ENCODE measurements around the gene CLIP2. TPM values are rescaled to one million over a fixed set of nuclear protein-coding genes. Genes with fewer than 3 reads are reported as not detected.
"Not testable (repeated sequence)": the region's sequence is repeated elsewhere in the genome, so short reads cannot be mapped to it uniquely, and the experiment has no call there.

Gene CLIP2
- total RNA-seq, 2 experiments from 2014 or later, result 1.4 to 1.8 TPM

DNA sequence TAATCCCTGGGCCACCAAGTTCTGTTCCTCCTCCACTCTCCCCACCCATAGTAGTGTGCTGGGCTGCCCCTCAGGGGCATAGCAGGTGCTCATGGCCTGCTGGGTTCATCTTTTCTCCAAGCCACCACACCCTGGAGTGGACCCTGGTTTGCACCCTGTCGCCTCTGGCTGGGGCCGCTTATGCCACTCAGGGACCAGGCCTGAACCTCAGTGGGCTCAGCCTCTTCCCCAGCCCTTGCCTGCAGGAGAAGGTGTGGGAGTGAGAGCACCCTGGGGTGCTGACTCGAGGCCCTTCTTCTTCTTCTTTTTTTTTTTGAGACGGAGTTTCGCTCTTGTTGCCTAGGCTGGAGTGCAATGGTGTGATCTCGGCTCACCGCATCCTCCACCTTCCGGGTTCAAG lies 10.2 kb downstream of the CLIP2 start:
- intact Hi-C loops (cut with DNase I, micrococcal nuclease), result no loop called here
- DNase-seq (no peak), ATAC-seq (no peak)
- no peaks in the 10 kb centered on the region for H3K4me1 Mint-ChIP-seq
- no peak overlapping the region for H3K4me3 Mint-ChIP-seq
- H3K27ac Mint-ChIP-seq, result no peak overlapping the region
- ChIA-PET POLR2A (no interaction called here), CTCF (no interaction called here)
- H3K27me3 Mint-ChIP-seq, result no peaks in the 10 kb centered on the region
- H3K36me3 Mint-ChIP-seq (ENCODE audit: low read depth), result no peaks in the 10 kb centered on the region
- no peaks in the 10 kb centered on the region for H3K9me3 Mint-ChIP-seq (ENCODE audit: low read depth)

DNA sequence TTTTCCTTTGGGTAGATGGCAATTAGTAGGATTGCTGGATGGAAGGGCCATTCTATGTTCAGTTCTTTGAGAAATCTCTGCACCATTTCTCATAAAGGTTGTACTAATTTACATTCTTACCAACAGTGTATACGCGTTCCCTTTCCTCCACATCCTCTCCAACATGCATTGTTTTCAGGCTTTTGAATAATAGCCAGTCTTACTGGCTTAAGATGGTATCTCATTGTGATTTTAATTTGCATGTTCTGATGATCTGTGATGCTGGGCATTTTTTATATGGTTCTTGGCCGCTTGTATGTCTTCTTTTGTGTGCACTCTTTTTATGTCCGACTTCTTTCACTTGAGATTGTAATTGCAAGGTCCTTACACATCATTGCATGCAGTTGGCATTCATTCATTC lies 11.7 kb downstream of the CLIP2 start:
- ATAC-seq (no peak), DNase-seq (no peak)
- intact Hi-C loops (cut with DNase I, micrococcal nuclease), result no loop called here
- CTCF ChIA-PET, result no interaction called here
- no peaks in the 10 kb centered on the region for H3K27me3 Mint-ChIP-seq
- no peaks in the 10 kb centered on the region for H3K36me3 Mint-ChIP-seq (ENCODE audit: low read depth)
- no peak overlapping the region for H3K4me3 Mint-ChIP-seq
- H3K9me3 Mint-ChIP-seq (ENCODE audit: low read depth), result no peaks in the 10 kb centered on the region
- peaks cover under 1% of the 10 kb centered on the region for H3K4me1 Mint-ChIP-seq
- H3K27ac Mint-ChIP-seq, result no peak overlapping the region
- POLR2A ChIA-PET, result no interaction called here

DNA sequence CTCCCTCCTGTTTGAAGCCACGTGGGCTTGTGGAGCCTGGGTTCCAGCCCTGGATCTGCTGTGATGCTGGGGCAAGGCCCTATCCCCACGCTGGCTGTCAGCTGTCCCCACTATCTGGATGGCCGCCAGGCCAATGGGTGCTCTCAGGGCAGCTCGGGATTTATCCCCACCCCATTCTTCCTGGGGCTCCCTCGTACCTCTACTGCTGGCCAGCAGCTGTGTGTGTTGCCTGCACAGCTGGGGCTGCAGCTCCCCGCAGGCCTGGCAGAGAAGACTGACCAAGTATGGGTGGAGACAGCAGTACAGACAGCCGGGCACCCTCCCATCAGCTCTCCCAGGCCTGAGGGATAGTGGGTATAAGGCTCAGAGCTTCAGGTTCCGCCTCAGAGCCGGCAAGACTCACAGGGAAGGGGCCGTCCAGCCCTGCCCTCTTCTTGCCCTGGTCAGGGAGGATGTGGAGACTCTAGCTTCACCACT lies 13.6 kb downstream of the CLIP2 start:
- no peak for ATAC-seq
- POLR2A ChIA-PET, result no interaction called here
- intact Hi-C loops (cut with DNase I, micrococcal nuclease), result no loop called here

DNA sequence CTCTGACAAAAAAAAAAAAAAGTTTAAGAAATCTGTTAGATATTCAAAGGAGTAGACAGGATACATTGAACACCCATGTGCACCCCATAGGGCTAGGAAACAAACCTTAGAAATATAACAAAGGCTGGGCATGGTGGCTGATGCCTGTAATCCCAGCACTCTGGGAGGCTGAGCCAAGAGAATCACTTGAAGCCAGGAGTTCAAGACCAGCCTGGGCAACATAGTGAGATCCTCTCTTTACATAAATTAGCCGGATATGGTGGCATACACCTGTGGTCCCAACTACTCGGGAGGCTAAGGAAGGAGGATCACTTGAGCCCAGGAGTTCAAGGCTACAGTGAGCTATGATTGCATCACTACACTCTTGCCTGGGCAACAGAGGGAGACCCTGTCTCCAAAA lies 15.3 kb downstream of the CLIP2 start:
- no peaks in the 10 kb centered on the region for H3K9me3 Mint-ChIP-seq (ENCODE audit: low read depth)
- intact Hi-C loops (cut with DNase I, micrococcal nuclease), result no loop called here
- ChIA-PET CTCF (no interaction called here), POLR2A (no interaction called here)
- H3K4me1 Mint-ChIP-seq, result peaks cover 14% of the 10 kb centered on the region
- H3K27ac Mint-ChIP-seq, result no peak overlapping the region
- DNase-seq (no peak), ATAC-seq (no peak)
- no peak overlapping the region for H3K4me3 Mint-ChIP-seq
- peaks cover 9% of the 10 kb centered on the region for H3K27me3 Mint-ChIP-seq
- H3K36me3 Mint-ChIP-seq (ENCODE audit: low read depth), result no peaks in the 10 kb centered on the region

More for the DNA sequence above, 13.6 kb downstream of the CLIP2 start:
- no peak overlapping the region for H3K27ac Mint-ChIP-seq
- CTCF ChIA-PET, result interaction anchor here (0.6 kb wide), 1 partner anchor 129 kb away, joined by 5 read pairs; no protein-coding TSS in a partner anchor
- peaks cover 14% of the 10 kb centered on the region for H3K4me1 Mint-ChIP-seq
- H3K4me3 Mint-ChIP-seq, result no peak overlapping the region
- H3K9me3 Mint-ChIP-seq (ENCODE audit: low read depth), result no peaks in the 10 kb centered on the region
- no peaks in the 10 kb centered on the region for H3K36me3 Mint-ChIP-seq (ENCODE audit: low read depth)
- peaks cover 6% of the 10 kb centered on the region for H3K27me3 Mint-ChIP-seq
- DNase-seq, result no peak

DNA sequence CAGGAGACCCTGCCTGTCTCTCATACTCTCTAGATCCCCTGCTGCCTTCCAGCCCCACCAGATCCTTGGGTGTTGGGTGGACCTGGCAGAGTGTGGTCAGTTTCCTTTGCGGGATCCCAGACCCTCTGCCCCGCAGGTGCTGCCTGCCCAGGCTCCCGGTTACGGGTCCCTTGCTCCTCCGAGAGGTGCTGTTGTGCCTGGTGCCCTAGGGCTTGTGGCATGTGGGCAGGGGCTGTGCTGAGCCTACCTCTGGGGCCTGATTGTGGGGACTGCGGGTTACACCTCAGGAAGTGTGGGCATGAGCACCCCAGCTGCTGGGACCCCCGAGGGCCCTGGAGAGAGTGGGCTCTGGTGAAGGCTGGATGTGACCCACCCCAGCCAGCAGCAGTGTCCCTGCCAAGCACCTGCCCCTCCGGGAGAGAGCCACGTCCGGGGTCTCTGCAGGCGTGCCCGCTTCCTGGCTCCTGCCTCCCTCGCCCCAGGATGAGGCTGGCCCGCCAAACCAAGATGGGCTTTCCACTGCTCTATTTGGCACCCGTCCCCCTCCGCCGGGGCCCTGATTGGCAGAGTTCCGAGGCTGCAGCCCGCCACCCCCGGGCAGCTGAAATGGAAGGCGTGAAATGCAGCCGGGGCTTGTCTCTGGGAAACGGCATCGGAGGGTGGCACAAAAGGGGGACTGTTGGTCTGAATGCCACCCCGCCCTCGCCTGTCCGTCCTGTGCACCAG lies 17.0 kb downstream of the CLIP2 start:
- H3K9me3 Mint-ChIP-seq (ENCODE audit: low read depth), result no peaks in the 10 kb centered on the region
- CTCF ChIA-PET, result interaction anchor here (0.6 kb wide), 1 partner anchor 28 kb away, joined by 3 read pairs; no protein-coding TSS in a partner anchor
- no peak overlapping the region for H3K27ac Mint-ChIP-seq
- peak; percentile 7 for ATAC-seq
- peaks cover 9% of the 10 kb centered on the region for H3K27me3 Mint-ChIP-seq
- peak; percentile 16 for DNase-seq
- H3K4me1 Mint-ChIP-seq, result peaks cover 15% of the 10 kb centered on the region
- H3K4me3 Mint-ChIP-seq, result no peak overlapping the region
- no peaks in the 10 kb centered on the region for H3K36me3 Mint-ChIP-seq (ENCODE audit: low read depth)
- POLR2A ChIA-PET, result no interaction called here
- intact Hi-C loops (cut with DNase I, micrococcal nuclease), result no loop called here

DNA sequence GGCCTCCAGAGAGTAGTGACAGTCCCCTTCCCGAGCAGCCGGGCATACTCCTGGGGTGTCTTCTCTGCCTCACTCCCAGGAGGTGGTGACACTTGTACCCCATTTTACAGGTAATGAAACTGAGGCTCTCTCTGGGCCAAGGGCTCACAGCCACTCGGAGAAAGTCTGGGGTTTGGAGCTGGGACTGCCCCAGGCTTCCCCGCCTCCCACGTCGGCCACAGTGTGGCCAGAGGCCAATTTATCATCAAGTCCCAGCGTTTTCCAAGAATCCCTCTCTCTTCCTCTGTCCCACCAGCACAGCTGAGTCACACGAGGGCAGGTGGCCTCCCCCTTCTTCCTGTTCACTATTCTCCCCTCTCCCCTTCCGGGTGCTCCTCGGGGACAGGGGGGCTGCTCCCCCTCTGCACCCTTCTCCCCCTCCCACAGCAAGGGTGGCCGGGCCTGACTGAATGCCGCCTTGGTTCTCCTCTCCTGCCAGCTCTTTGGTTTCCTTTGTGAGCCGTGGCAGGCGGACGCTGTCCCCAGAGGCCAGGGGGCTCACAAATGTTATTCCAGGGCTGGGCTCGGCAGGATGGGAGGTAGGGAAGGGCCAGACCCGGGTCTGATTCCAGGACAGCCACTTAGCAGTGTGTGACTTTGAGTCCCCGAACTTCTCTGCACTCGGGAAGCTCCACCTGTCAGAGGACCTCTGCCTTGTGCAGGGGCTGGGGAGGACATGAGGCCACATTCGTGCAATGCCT lies 17.7 kb downstream of the CLIP2 start:
- peak; percentile 56 for ATAC-seq
- Mint-ChIP-seq H3K4me3 (no peak overlapping the region), H3K9me3 (ENCODE audit: low read depth) (no peaks in the 10 kb centered on the region), H3K27ac (no peak overlapping the region), H3K36me3 (ENCODE audit: low read depth) (no peaks in the 10 kb centered on the region), H3K27me3 (peaks cover 9% of the 10 kb centered on the region), H3K4me1 (peaks cover 18% of the 10 kb centered on the region)
- ChIA-PET CTCF (interaction anchor here (0.6 kb wide), 1 partner anchor 27 kb away, joined by 3 read pairs; no protein-coding TSS in a partner anchor), POLR2A (interaction anchor here (0.5 kb wide), 1 partner anchor 94 kb away, joined by 3 read pairs; no protein-coding TSS in a partner anchor)
- peak; percentile 33 for DNase-seq
- intact Hi-C loops (cut with DNase I, micrococcal nuclease), result no loop called here

DNA sequence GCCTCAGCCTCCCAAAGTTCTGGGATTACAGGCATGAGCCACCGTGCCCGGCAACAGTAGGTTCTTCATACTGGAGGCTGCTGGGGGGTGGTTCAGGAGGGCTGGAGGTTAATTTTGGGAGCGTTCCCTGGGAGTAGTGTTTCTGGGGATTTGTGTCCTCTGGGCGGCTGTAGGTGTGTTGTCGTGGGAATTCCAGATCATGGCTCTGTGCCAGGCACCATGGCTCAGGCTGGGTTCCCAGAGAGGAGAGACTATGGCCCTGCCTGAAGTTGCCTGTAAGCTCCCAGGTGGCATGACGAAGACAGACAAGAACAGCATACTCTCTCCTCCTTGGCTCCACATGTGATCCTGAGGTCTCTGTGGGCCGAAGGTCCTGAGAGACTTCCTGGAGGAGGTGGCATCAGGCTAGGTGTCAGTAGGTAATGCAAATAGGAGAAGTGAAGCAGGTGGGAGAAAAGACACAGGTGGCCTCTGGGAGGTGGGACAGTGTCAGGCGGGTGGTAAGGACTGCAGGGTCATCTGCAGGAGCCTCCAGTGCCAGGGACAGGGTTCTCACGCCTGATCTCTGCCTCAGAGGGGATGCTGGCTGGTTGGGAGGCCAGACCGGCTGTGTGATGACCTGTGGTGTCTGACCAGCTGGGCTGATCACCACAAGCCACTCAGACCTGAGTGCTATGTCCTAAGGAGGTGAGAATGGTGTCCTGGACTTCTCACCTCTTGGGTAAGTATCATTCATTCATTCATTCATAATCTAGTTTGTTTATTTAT lies 18.7 kb downstream of the CLIP2 start:
- peaks cover 18% of the 10 kb centered on the region for H3K4me1 Mint-ChIP-seq
- no peaks in the 10 kb centered on the region for H3K36me3 Mint-ChIP-seq (ENCODE audit: low read depth)
- peaks cover 9% of the 10 kb centered on the region for H3K27me3 Mint-ChIP-seq
- H3K27ac Mint-ChIP-seq, result no peak overlapping the region
- H3K9me3 Mint-ChIP-seq (ENCODE audit: low read depth), result no peaks in the 10 kb centered on the region
- CTCF ChIA-PET, result interaction anchor here (1.7 kb wide), 1 partner anchor 94 kb away, joined by 4 read pairs; no protein-coding TSS in a partner anchor
- DNase-seq (no peak), ATAC-seq (no peak)
- H3K4me3 Mint-ChIP-seq, result no peak overlapping the region
- POLR2A ChIA-PET, result interaction anchor here (0.5 kb wide), 1 partner anchor 93 kb away, joined by 3 read pairs; no protein-coding TSS in a partner anchor
- intact Hi-C loops (cut with DNase I, micrococcal nuclease), result no loop called here

DNA sequence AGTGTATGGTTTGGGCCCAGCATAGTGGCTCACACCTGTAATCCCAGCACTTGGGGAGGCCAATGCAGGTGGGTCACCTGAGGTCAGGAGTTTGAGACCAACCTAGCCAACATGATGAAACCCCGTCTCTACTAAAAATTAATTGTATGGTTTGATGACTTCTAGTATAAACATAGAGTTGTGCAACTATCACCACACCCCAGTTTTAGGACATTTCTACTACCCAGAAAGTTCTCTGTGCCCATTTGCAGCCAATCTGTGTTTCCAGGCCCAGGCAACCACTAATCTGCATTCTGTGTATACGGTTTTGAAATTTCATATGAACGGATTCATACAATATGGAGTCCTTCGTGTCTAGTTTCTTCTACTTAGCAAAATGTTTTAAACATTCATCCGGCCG lies 20.0 kb downstream of the CLIP2 start:
- Mint-ChIP-seq H3K4me1 (peaks cover 18% of the 10 kb centered on the region), H3K4me3 (no peak overlapping the region), H3K27me3 (peaks cover 9% of the 10 kb centered on the region), H3K36me3 (ENCODE audit: low read depth) (no peaks in the 10 kb centered on the region), H3K27ac (no peak overlapping the region), H3K9me3 (ENCODE audit: low read depth) (no peaks in the 10 kb centered on the region)
- DNase-seq (no peak), ATAC-seq (no peak)
- CTCF ChIA-PET, result interaction anchor here (1.7 kb wide), 1 partner anchor 93 kb away, joined by 4 read pairs; no protein-coding TSS in a partner anchor
- POLR2A ChIA-PET, result no interaction called here
- intact Hi-C loops (cut with DNase I, micrococcal nuclease), result no loop called here

DNA sequence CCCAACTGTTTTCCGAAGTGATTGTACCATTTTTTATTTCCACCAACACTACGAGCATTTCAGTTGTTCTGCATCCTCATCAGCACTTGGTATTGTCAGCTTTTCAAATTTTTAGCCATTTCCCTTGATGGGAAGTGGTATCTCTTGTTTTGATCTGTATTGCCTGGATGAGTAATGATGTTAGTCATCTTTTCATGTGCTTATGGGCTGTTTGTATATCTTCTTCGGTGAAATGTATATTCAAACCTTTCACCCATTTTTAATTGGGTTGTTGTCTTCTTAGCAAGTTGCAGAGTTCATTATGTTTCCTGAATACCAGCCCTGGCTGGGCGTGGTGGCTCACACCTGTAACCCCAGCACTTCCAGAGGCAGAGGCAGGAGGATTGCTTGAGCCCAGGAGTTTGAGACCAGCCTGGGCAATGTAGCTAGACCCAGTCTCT lies 22.1 kb downstream of the CLIP2 start:
- POLR2A ChIA-PET, result no interaction called here
- intact Hi-C loops (cut with DNase I, micrococcal nuclease), result no loop called here
- no peak overlapping the region for H3K27ac Mint-ChIP-seq
- CTCF ChIA-PET, result no interaction called here
- ATAC-seq, result peak; percentile 68
- no peaks in the 10 kb centered on the region for H3K36me3 Mint-ChIP-seq (ENCODE audit: low read depth)
- no peak for DNase-seq
- H3K9me3 Mint-ChIP-seq (ENCODE audit: low read depth), result no peaks in the 10 kb centered on the region
- peaks cover 13% of the 10 kb centered on the region for H3K4me1 Mint-ChIP-seq
- no peak overlapping the region for H3K4me3 Mint-ChIP-seq
- H3K27me3 Mint-ChIP-seq, result peaks cover 8% of the 10 kb centered on the region

DNA sequence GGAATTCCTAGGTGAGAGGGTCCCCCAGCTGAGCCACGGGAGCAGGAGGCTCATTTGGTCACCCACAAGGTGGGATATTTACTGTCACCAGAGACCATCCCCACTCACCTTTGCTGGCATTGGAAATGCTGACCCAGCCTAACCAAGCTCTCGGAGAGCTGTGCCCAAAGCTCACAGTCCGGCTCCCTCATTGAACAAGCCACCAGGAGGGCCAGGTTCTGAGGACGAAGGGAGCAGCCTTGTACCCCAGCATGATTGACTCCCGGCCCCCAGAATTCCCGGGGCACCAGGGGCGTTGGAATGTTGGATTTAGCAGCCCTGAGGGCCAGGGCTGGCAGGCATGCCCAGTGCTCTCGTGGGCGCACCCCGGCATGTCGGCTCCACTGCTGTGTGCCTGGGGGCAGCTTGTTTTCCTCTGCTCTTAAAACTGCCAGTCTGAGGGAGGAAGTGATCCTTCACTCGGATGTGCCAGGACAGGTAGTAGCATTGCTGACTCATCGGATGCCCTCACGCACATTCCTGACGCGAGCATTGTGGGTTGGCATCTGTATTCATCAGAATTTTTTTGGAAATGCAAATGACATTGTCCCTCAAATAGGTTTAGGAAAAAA lies 23.3 kb downstream of the CLIP2 start:
- Mint-ChIP-seq H3K27me3 (peaks cover 4% of the 10 kb centered on the region), H3K27ac (no peak overlapping the region), H3K4me3 (no peak overlapping the region), H3K9me3 (ENCODE audit: low read depth) (no peaks in the 10 kb centered on the region), H3K36me3 (ENCODE audit: low read depth) (no peaks in the 10 kb centered on the region), H3K4me1 (peaks cover 4% of the 10 kb centered on the region)
- ATAC-seq (no peak), DNase-seq (peak; percentile 42)
- ChIA-PET CTCF (no interaction called here), POLR2A (no interaction called here)
- intact Hi-C loops (cut with DNase I, micrococcal nuclease), result no loop called here

DNA sequence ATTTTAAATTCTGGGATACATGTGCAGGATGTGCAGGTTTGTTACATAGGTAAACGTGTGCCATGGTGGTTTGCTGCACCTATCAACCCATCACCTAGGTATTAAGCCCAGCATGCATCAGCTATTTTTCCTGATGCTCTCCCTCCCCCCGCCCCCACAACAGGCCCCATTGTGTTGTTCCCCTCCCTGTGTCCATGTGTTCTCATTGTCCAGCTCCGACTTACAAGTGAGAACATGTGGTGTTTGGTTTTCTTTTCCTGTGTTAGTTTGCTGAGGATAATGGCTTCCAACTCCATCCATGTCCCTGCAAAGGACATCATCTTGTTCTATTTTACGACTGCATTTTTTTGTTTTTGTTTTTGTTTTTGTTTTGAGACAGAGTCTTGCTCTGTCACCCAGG lies 26.7 kb downstream of the CLIP2 start:
- H3K4me1 Mint-ChIP-seq; H3K9me3 Mint-ChIP-seq (ENCODE audit: low read depth); CTCF ChIA-PET; H3K4me3 Mint-ChIP-seq; H3K36me3 Mint-ChIP-seq (ENCODE audit: low read depth); H3K27me3 Mint-ChIP-seq; DNase-seq; ATAC-seq; intact Hi-C loops (cut with DNase I, micrococcal nuclease); H3K27ac Mint-ChIP-seq: not testable (repeated sequence)
- POLR2A ChIA-PET, result interaction anchor here (0.6 kb wide), 1 partner anchor 28 kb away, joined by 5 read pairs; no protein-coding TSS in a partner anchor

All from activated CD4-positive, alpha-beta T cell treated with anti-CD3 and anti-CD28 coated beads for 36 hours (primary cell).